Duodenal mucosa (tissue), 2 donors: ENCODE results near the gene PARVA.

ENCODE experiments used
- H3K27ac ChIP-seq: one replicate; pipeline ENCODE4 v1.7.0; 2013; ENCODE audit warnings: low read depth, low read length
- H3K27me3 ChIP-seq, 2 donors: one replicate each; pipeline ENCODE4 v1.7.0; 2013; ENCODE audit warnings: low read length in 2 of 2, control low read depth in 1 of 2; ENCODE audit not compliant: insufficient read depth in 2 of 2, control insufficient read depth in 1 of 2
- H3K36me3 ChIP-seq, 2 donors: one replicate each; pipeline ENCODE4 v1.7.0; 2013; ENCODE audit warnings: low read length in 2 of 2, control low read depth in 1 of 2; ENCODE audit not compliant: insufficient read depth in 2 of 2, control insufficient read depth in 1 of 2
- H3K4me1 ChIP-seq, 2 donors: one replicate each; pipeline ENCODE4 v1.7.0; 2013; ENCODE audit warnings: low read length in 2 of 2, control low read depth in 1 of 2; ENCODE audit not compliant: insufficient read depth in 2 of 2, control insufficient read depth in 1 of 2
- H3K4me3 ChIP-seq, 2 donors: one replicate each; pipeline ENCODE4 v1.7.0; 2013; ENCODE audit warnings: low read length in 2 of 2, low read depth in 1 of 2
- H3K9ac ChIP-seq, 2 donors: one replicate each; pipeline ENCODE4 v1.7.0; 2013; ENCODE audit warnings: low read length in 2 of 2, low read depth in 1 of 2
- H3K9me3 ChIP-seq, 2 donors: one replicate each; pipeline ENCODE4 v1.7.0; 2013; ENCODE audit warnings: low read length in 2 of 2, control low read depth in 1 of 2; ENCODE audit not compliant: control insufficient read depth in 1 of 2

Gene PARVA

GRCh38 chr11:12556788-12557384 is 179.5 kb downstream of the PARVA start:
- no peaks in the 10 kb centered on the region for H3K9me3 ChIP-seq
- H3K4me1 ChIP-seq, result no peaks in the 10 kb centered on the region
- H3K36me3 ChIP-seq, result no peaks in the 10 kb centered on the region
- no peaks in the 10 kb centered on the region for H3K27me3 ChIP-seq
- no peak overlapping the region for H3K4me3 ChIP-seq
- no peak overlapping the region for H3K27ac ChIP-seq
- H3K9ac ChIP-seq, result no peak overlapping the region

GRCh38 chr11:12559011-12559410 is 181.6 kb downstream of the PARVA start:
- Histone ChIP-seq H3K9ac (no peak overlapping the region), H3K9me3 (no peaks in the 10 kb centered on the region), H3K36me3 (no peaks in the 10 kb centered on the region), H3K4me1 (no peaks in the 10 kb centered on the region), H3K4me3 (no peak overlapping the region), H3K27ac (no peak overlapping the region), H3K27me3 (no peaks in the 10 kb centered on the region)

- no peaks in the 10 kb centered on the region for H3K27me3 ChIP-seq
- H3K4me3 ChIP-seq, result no peak overlapping the region
- no peaks in the 10 kb centered on the region for H3K9me3 ChIP-seq
- H3K27ac ChIP-seq, result no peak overlapping the region
- H3K9ac ChIP-seq, result no peak overlapping the region
- no peaks in the 10 kb centered on the region for H3K4me1 ChIP-seq
- H3K36me3 ChIP-seq, result no peaks in the 10 kb centered on the region
Measured at GRCh38 chr11:12560362-12560761, 183.0 kb downstream of the PARVA start.

GRCh38 chr11:12560861-12561260 is 183.5 kb downstream of the PARVA start:
- H3K4me3 ChIP-seq, result no peak overlapping the region
- H3K36me3 ChIP-seq, result no peaks in the 10 kb centered on the region
- H3K9me3 ChIP-seq, result no peaks in the 10 kb centered on the region
- H3K4me1 ChIP-seq, result no peaks in the 10 kb centered on the region
- H3K27ac ChIP-seq, result no peak overlapping the region
- H3K9ac ChIP-seq, result no peak overlapping the region
- no peaks in the 10 kb centered on the region for H3K27me3 ChIP-seq

- Histone ChIP-seq H3K4me1 (no peaks in the 10 kb centered on the region), H3K36me3 (no peaks in the 10 kb centered on the region), H3K4me3 (no peak overlapping the region), H3K9ac (no peak overlapping the region), H3K9me3 (no peaks in the 10 kb centered on the region), H3K27ac (no peak overlapping the region), H3K27me3 (no peaks in the 10 kb centered on the region)
Measured at GRCh38 chr11:12564012-12564411, 186.6 kb downstream of the PARVA start.

GRCh38 chr11:12565406-12565805 is 188.0 kb downstream of the PARVA start:
- no peaks in the 10 kb centered on the region for H3K4me1 ChIP-seq
- no peak overlapping the region for H3K27ac ChIP-seq
- no peak overlapping the region for H3K9ac ChIP-seq
- no peak overlapping the region for H3K4me3 ChIP-seq
- H3K36me3 ChIP-seq, result no peaks in the 10 kb centered on the region
- no peaks in the 10 kb centered on the region for H3K27me3 ChIP-seq
- H3K9me3 ChIP-seq, result no peaks in the 10 kb centered on the region

- H3K27me3 ChIP-seq, result no peaks in the 10 kb centered on the region
Measured at GRCh38 chr11:12567746-12568460, 190.5 kb downstream of the PARVA start.

GRCh38 chr11:12569499-12570425 is 192.4 kb downstream of the PARVA start:
- Histone ChIP-seq H3K36me3 (no peaks in the 10 kb centered on the region), H3K9me3 (no peaks in the 10 kb centered on the region), H3K27ac (no peak overlapping the region), H3K4me1 (no peaks in the 10 kb centered on the region), H3K9ac (no peak overlapping the region), H3K27me3 (no peaks in the 10 kb centered on the region), H3K4me3 (no peak overlapping the region)

More at GRCh38 chr11:12567746-12568460, 190.5 kb downstream of the PARVA start:
- no peaks in the 10 kb centered on the region for H3K9me3 ChIP-seq
- H3K27ac ChIP-seq, result no peak overlapping the region
- no peaks in the 10 kb centered on the region for H3K4me1 ChIP-seq
- no peaks in the 10 kb centered on the region for H3K36me3 ChIP-seq
- H3K4me3 ChIP-seq, result no peak overlapping the region
- no peak overlapping the region for H3K9ac ChIP-seq

- no peaks in the 10 kb centered on the region for H3K9me3 ChIP-seq
- H3K4me3 ChIP-seq, result no peak overlapping the region
- no peaks in the 10 kb centered on the region for H3K36me3 ChIP-seq
- H3K4me1 ChIP-seq, result no peaks in the 10 kb centered on the region
- H3K27ac ChIP-seq, result no peak overlapping the region
- H3K9ac ChIP-seq, result no peak overlapping the region
- no peaks in the 10 kb centered on the region for H3K27me3 ChIP-seq
Measured at GRCh38 chr11:12573707-12574485, 196.5 kb downstream of the PARVA start.
